GM21381 (cell line): ENCODE results near the gene NAT14.
"Not testable (repeated sequence)": the region's sequence is repeated elsewhere in the genome, so short reads cannot be mapped to it uniquely, and the experiment has no call there.

ENCODE experiments used
- ATAC-seq: cut with Tn5 transposase; IDR thresholded peaks from one replicate; pipeline ENCODE4 v1.9.1; 2021; ENCODE audit warnings: mild to moderate bottlenecking, moderate library complexity; ENCODE audit not compliant: unreplicated experiment

Gene NAT14

GRCh38 chr19:55530996-55531395 lies 46.0 kb downstream of the NAT14 start:
- no peak for ATAC-seq

DNA sequence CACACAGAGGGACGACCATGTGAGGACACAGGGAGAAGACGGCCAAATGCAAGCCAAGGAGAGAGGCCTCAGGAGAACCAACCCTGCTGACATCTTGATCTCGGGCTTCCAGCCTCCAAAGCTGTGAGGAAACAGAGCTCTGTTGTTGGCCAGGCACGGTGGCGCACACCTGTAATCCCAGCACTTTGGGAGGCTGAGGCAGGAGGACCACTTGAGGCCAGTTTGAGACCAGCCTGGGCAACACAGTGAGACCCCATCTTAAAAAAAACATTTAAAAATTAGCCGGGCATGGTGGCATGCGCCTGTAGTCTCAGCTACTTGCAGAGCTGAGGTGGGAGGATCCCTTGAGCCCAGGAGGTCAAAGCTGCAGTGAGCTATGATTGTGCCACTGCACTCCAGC lies 49.3 kb downstream of the NAT14 start:
- ATAC-seq: not testable (repeated sequence)

GRCh38 chr19:55535173-55535964 lies 50.4 kb downstream of the NAT14 start:
- no peak for ATAC-seq

- no peak for ATAC-seq
These were observed 51.0 kb downstream of the NAT14 start for GRCh38 chr19:55535965-55536350.

- ATAC-seq: no peak
These were observed 51.4 kb downstream of the NAT14 start for GRCh38 chr19:55536366-55536765.
